NCI-H2107 (cell line): ENCODE data around the gene GALNT7.
A peak's percentile ranks its signal among the peaks of the same experiment; 100 is the strongest.

Experiments used
- DNase-seq: peaks from one replicate; lab custom pipeline; 2025; lab: John Stamatoyannopoulos, UW

The GALNT7 gene

DNA sequence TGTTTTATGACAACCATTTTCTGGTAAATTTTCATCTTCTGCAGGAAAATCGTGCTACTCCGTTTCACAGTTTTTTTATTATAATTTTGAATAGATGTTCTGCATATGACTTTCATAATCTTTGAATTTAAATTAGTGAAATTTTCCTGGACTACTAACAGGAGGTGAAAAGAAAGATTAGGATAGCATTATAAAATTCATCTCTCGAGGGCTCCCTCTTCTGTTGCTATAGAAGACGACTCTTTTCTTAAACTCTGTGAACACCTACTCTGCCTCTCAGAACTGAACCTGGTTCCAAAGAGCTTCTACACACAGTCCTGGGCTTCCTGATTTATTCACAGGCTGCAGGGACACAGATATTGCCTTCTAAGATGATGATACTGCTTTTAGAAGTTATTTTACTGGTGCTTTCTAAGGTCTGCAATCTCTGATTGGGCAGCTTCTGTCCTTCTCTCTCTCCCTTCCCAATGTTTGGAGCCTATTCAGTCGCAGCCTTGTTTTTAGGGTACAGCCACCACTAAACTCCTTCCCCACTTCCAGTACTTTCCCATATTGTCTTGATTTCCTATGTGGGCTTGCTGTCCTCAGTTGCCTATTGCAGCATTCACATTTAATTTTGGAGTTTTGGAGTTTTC is 192.1 kb downstream of the GALNT7 start:
- DNase-seq = no peak

DNA sequence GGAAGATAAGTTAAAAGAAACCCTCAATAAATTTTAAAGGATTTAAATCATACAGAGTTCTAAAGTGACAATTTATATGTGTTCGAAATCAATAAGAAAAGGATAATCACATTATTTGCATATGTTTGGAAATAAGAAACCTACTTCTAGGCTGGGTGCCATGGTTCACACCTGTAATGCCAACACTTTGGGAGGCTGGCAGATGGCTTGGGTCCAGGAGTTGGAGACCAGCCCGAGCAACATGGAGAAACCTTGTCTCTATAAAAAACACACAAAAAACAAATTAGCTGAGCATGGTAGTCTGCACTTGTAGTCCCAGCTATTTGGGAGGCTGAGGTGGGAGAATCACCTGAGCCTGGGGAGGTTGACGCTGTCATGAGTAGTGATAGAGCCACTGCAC is 194.1 kb downstream of the GALNT7 start:
- no peak for DNase-seq

- DNase-seq = no peak
Measured at GRCh38 chr4:173365359-173365996, 196.9 kb downstream of the GALNT7 start.

DNA sequence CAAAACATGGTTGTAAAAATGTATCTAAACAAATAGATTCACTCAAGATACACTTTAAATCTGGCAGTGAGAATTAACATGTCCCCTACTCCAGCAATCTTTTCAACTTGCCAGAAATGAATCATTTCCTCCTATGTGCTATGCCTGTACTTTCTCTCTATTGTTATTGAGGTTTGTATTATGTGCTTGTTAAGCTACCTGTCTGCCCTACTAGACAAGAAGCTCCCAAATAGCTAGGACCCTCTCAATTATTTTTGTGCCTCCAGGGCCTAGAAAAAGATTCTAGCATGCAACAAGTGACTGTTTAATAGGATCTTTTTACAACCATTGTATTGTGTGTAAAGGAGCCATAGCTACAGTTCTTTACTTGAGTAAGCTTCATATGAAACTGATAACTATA is 198.7 kb downstream of the GALNT7 start:
- DNase-seq = no peak

DNA sequence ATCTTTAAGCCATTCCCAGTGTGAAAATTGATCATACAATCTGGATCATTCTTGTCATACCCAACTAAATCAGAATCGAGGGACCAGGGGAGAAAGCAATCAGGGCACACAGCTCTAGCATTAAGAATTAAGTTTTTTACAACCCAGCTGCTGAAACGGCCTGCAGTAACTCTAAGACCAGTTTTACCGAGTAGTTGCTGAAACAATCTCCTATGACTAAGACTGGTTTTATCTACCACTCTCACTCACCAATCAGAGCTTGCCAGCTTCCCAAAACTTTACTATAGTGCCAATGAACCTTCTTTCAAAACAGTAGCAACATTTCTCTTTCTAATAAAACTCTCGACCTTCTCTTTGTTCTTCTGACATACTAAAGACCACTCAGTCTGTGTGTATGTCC is 199.3 kb downstream of the GALNT7 start:
- no peak for DNase-seq

GRCh38 chr4:173370130-173370476 is 201.5 kb downstream of the GALNT7 start:
- no peak for DNase-seq

- DNase-seq = peak; percentile 81
Measured at GRCh38 chr4:173370477-173371291, 202.1 kb downstream of the GALNT7 start, which contains the start of gene SAP30. Gene SAP30, plus strand, starts transcription at chr4:173370954. Its CDS starts 229 bp downstream, at chr4:173371183.

DNA sequence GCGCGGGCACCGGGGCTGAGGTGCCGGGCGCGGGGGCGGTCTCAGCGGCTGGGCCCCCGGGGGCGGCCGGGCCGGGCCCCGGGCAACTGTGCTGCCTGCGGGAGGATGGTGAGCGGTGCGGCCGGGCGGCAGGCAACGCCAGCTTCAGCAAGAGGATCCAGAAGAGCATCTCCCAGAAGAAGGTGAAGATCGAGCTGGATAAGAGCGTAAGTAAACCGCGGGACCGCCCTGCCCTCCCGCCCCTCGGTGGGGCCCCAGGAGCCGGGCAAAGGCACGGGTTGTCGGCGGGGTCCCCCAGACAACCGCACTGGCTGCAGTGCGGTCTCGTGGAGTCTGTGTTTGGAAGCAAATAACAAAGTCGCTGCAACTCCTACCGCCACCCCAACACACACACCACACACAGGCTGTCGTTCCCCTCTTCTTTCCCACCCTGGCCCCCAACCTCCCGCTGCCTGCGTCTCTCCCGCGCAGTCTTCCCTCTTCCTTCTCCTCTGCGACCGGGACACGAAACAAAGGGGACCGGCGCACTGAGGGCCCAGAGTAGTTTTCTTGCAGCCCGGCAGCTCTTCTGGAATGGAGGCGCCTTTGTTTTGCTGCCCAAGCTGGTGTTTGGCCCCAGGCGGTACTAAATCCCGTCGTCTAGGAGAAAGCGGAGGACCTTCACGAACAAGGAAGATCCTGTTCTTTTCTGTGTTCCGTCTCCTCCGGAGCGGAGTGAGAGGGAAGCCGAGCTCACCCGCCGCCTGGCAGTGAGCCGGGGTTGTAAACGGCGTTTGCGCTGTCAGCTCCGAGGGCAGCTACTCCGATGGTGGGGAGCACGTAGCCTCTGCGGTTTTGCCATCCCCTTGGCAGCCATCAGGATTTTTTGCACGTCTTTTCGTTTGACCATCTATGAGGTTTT is 202.9 kb downstream of the GALNT7 start:
- DNase-seq = peak; percentile 26
